ENCODE data around the gene PRODH.
"Not testable (repeated sequence)": the region's sequence is repeated elsewhere in the genome, so short reads cannot be mapped to it uniquely, and the experiment has no call there.

PRODH gene

GRCh38 chr22:18954303-18954989 lies 18.4 kb upstream of the PRODH start:
- DNase-seq: not testable (repeated sequence)

- DNase-seq: not testable (repeated sequence)
Observed at GRCh38 chr22:18953128-18953527, 17.0 kb upstream of the PRODH start.

GRCh38 chr22:18952022-18952421 lies 15.9 kb upstream of the PRODH start:
- DNase-seq: no peak

- no peak for DNase-seq
Observed at GRCh38 chr22:18950141-18950540, 14.0 kb upstream of the PRODH start.

- no peak for DNase-seq
Observed at GRCh38 chr22:18947905-18948304, 11.8 kb upstream of the PRODH start.

GRCh38 chr22:18947105-18947504 lies 11.0 kb upstream of the PRODH start:
- not testable (repeated sequence) for DNase-seq

- not testable (repeated sequence) for DNase-seq
Observed at GRCh38 chr22:18938691-18939090, 2.6 kb upstream of the PRODH start.

- not testable (repeated sequence) for DNase-seq
Observed at GRCh38 chr22:18934688-18935087, 1.4 kb downstream of the PRODH start.

GRCh38 chr22:18933914-18934313 lies 2.2 kb downstream of the PRODH start:
- DNase-seq: no peak

GRCh38 chr22:18931905-18932652 lies 4.0 kb downstream of the PRODH start:
- DNase-seq: no peak

- no peak for DNase-seq
Observed at GRCh38 chr22:18929459-18929858, 6.6 kb downstream of the PRODH start.

GRCh38 chr22:18927573-18927972 lies 8.5 kb downstream of the PRODH start:
- no peak for DNase-seq

- no peak for DNase-seq
Observed at GRCh38 chr22:18927020-18927419, 9.1 kb downstream of the PRODH start.

GRCh38 chr22:18925368-18926064 lies 10.6 kb downstream of the PRODH start:
- no peak for DNase-seq

GRCh38 chr22:18920257-18920902 lies 15.7 kb downstream of the PRODH start:
- DNase-seq: not testable (repeated sequence)

GRCh38 chr22:18917818-18918217 lies 18.3 kb downstream of the PRODH start:
- not testable (repeated sequence) for DNase-seq

- not testable (repeated sequence) for DNase-seq
Observed at GRCh38 chr22:18915550-18915949, 20.5 kb downstream of the PRODH start.

GRCh38 chr22:18914558-18914957 lies 21.5 kb downstream of the PRODH start:
- DNase-seq: not testable (repeated sequence)

GRCh38 chr22:18912264-18912946 lies 23.7 kb downstream of the PRODH start:
- DNase-seq: not testable (repeated sequence)

GRCh38 chr22:18911535-18911934 lies 24.6 kb downstream of the PRODH start:
- DNase-seq: not testable (repeated sequence)

- DNase-seq: no peak
Observed at GRCh38 chr22:18909556-18909955, 26.5 kb downstream of the PRODH start.

- no peak for DNase-seq
Observed at GRCh38 chr22:18906896-18907295, 29.2 kb downstream of the PRODH start.

- DNase-seq: not testable (repeated sequence)
Observed at GRCh38 chr22:18906410-18906745, 29.7 kb downstream of the PRODH start.
